Measurements from ENCODE around the gene HNRNPAB. TPM values are rescaled to one million over a fixed set of nuclear protein-coding genes. Genes with fewer than 3 reads are reported as not detected.

The HNRNPAB gene
- total and polyA plus RNA-seq, 10 donors = 55.9 to 144 (median 115) TPM

- peaks cover 0 to 19% (median 8%) of the 10 kb centered on the region in 6 donors for H3K4me1 ChIP-seq
- peaks cover 0 to 38% (median 0%) of the 10 kb centered on the region in 7 donors for H3K27me3 ChIP-seq (replicated peaks in 1 of 7)
- H3K27ac ChIP-seq = no peak overlapping the region
- intact Hi-C loops (cut with DNase I; ENCODE audit: low total_unique reads) = no loop called here
- no peaks in the 10 kb centered on the region for H3K9me3 ChIP-seq
- TF ChIP-seq CTCF (IDR thresholded peaks at IDR 0.05 in 8 of 11, conservative IDR thresholded peaks at IDR 0.05 in 3 of 11) = no peak
- TF ChIP-seq POLR2AphosphoS5 (IDR thresholded peaks at IDR 0.05) = no peak
- TF ChIP-seq POLR2A (IDR thresholded peaks at IDR 0.05) = no peak
- 74 to 89% (median 84%) methylated on average over 4 of the region's 4 CpGs for WGBS, 5 donors
- H3K4me3 ChIP-seq = no peak overlapping the region
- no peaks in the 10 kb centered on the region for H3K36me3 ChIP-seq
- no peak for DNase-seq
Observed at GRCh38 chr5:178191661-178192060, 12.7 kb upstream of the HNRNPAB start.

GRCh38 chr5:178192244-178192643 is 12.1 kb upstream of the HNRNPAB start:
- 68 to 88% (median 80%) methylated on average over 2 of the region's 2 CpGs for WGBS, 5 donors
- no peak for DNase-seq

GRCh38 chr5:178192787-178193186 is 11.5 kb upstream of the HNRNPAB start:
- H3K27me3 ChIP-seq (replicated peaks in 1 of 7) = peaks cover 0 to 38% (median 0%) of the 10 kb centered on the region in 7 donors
- TF ChIP-seq POLR2A (IDR thresholded peaks at IDR 0.05) = no peak
- intact Hi-C loops (cut with DNase I; ENCODE audit: low total_unique reads) = no loop called here
- no peaks in the 10 kb centered on the region for H3K36me3 ChIP-seq
- no peak overlapping the region for H3K4me3 ChIP-seq
- H3K9me3 ChIP-seq = no peaks in the 10 kb centered on the region
- H3K27ac ChIP-seq = no peak overlapping the region
- 89 to 92% (median 90%) methylated on average over 7 of the region's 7 CpGs for WGBS, 5 donors
- peaks cover 0 to 19% (median 8%) of the 10 kb centered on the region in 6 donors for H3K4me1 ChIP-seq
- no peak for DNase-seq

More at GRCh38 chr5:178192244-178192643, 12.1 kb upstream of the HNRNPAB start:
- Histone ChIP-seq H3K4me3 (no peak overlapping the region), H3K27me3 (replicated peaks in 1 of 7) (peaks cover 0 to 38% (median 0%) of the 10 kb centered on the region in 7 donors), H3K27ac (no peak overlapping the region), H3K36me3 (no peaks in the 10 kb centered on the region), H3K9me3 (no peaks in the 10 kb centered on the region), H3K4me1 (peaks cover 0 to 19% (median 8%) of the 10 kb centered on the region in 6 donors)
- no peak for TF ChIP-seq POLR2AphosphoS5 (IDR thresholded peaks at IDR 0.05)
- TF ChIP-seq CTCF (IDR thresholded peaks at IDR 0.05 in 8 of 11, conservative IDR thresholded peaks at IDR 0.05 in 3 of 11) = no peak
- TF ChIP-seq POLR2A (IDR thresholded peaks at IDR 0.05) = no peak
- intact Hi-C loops (cut with DNase I; ENCODE audit: low total_unique reads) = no loop called here

GRCh38 chr5:178193251-178193809 is 11.0 kb upstream of the HNRNPAB start:
- H3K27me3 ChIP-seq (replicated peaks in 1 of 7) = peaks cover 0 to 38% (median 0%) of the 10 kb centered on the region in 7 donors
- H3K36me3 ChIP-seq = no peaks in the 10 kb centered on the region
- WGBS, 5 donors = 46 to 61% (median 49%) methylated on average over 8 of the region's 8 CpGs
- H3K4me1 ChIP-seq = peaks cover 0 to 19% (median 8%) of the 10 kb centered on the region in 6 donors
- TF ChIP-seq POLR2A (IDR thresholded peaks at IDR 0.05) (no peak), POLR2AphosphoS5 (IDR thresholded peaks at IDR 0.05) (no peak), CTCF (IDR thresholded peaks at IDR 0.05 in 8 of 11, conservative IDR thresholded peaks at IDR 0.05 in 3 of 11) (no peak)
- no peak for DNase-seq
- no peaks in the 10 kb centered on the region for H3K9me3 ChIP-seq
- intact Hi-C loops (cut with DNase I; ENCODE audit: low total_unique reads) = no loop called here
- no peak overlapping the region for H3K4me3 ChIP-seq
- H3K27ac ChIP-seq = no peak overlapping the region
